Aorta (tissue), 5 donors: ENCODE results near the gene ZNF584. TPM values are rescaled to one million over a fixed set of nuclear protein-coding genes. Genes with fewer than 3 reads are reported as not detected.

Source experiments
- ATAC-seq: fragments of 200-7000 bp; cut with Tn5 transposase; one replicate; pipeline ENCODE4 v1.9.1; 2022; ENCODE audit warnings: moderate library complexity; ENCODE audit not compliant: low FRiP score
- DNase-seq, 2 donors: peaks; one replicate each; pipeline ENCODE4 v3.0.0-alpha.2; 2020
- H3K27ac ChIP-seq, 2 donors: one replicate each; pipeline ENCODE4 v1.5.1; 2013; ENCODE audit warnings: low read length in 2 of 2, mild to moderate bottlenecking in 2 of 2, moderate library complexity in 2 of 2, control low read depth in 1 of 2, inconsistent platforms in 1 of 2, low read depth in 1 of 2
- H3K27me3 ChIP-seq, 2 donors: one replicate each; pipeline ENCODE4 v1.6.1; 2013; ENCODE audit warnings: control low read depth in 1 of 2, low read length in 1 of 2, mild to moderate bottlenecking in 1 of 2, moderate library complexity in 1 of 2; ENCODE audit not compliant: insufficient read depth in 2 of 2, control insufficient read depth in 1 of 2
- H3K36me3 ChIP-seq, 2 donors: one replicate each; pipeline ENCODE4 v1.6.1; 2013; ENCODE audit warnings: control low read depth in 1 of 2, low read length in 1 of 2, mild to moderate bottlenecking in 1 of 2; ENCODE audit not compliant: insufficient read depth in 2 of 2, control insufficient read depth in 1 of 2
- H3K4me1 ChIP-seq, 2 donors: one replicate each; pipeline ENCODE4 v1.6.1; 2013; ENCODE audit warnings: low read length in 2 of 2, control low read depth in 1 of 2, mild to moderate bottlenecking in 1 of 2, moderate library complexity in 1 of 2; ENCODE audit not compliant: insufficient read depth in 2 of 2, control insufficient read depth in 1 of 2
- H3K4me3 ChIP-seq, 2 donors: one replicate each; pipeline ENCODE4 v1.5.1; 2013; ENCODE audit warnings: low read length in 2 of 2, control low read depth in 1 of 2, mild to moderate bottlenecking in 1 of 2
- H3K9me3 ChIP-seq: one replicate; pipeline ENCODE4 v1.6.1; 2013; ENCODE audit warnings: mild to moderate bottlenecking, low read length; ENCODE audit not compliant: control insufficient read depth
- WGBS, 2 donors: extraction: QIAGEN DNeasy Blood & Tissue Kit; methylation state at CpG; one replicate each; pipeline ENCODE4 v1.1.7; 2013; 5-methylcytosine and 5-hydroxymethylcytosine counted together
- intact Hi-C, 2 donors: fragments of 100-400 bp; cut with DNase I; formaldehyde crosslinking; loops; one replicate each; pipeline versions ENCODE4 v1.14.2 to v1.15.0; 2022
- microRNA-seq, 2 donors: library from miRNA; unstranded; fragments of <30 nt; microRNA quantifications; one replicate each; pipeline ENCODE4 v1.2.0, GENCODE V29; 2020
- polyA plus RNA-seq, 2 donors: library from polyadenylated mRNA; stranded (reverse); fragments of 200-250 nt; gene quantifications; one replicate each; pipeline ENCODE4 v1.2.3, GENCODE V29; 2013
- total RNA-seq, 2 donors: library from RNA; stranded (reverse); fragmentation: NEBNext Ultra II Directional; extraction: Animal tissue kit (Norgen Biotek cat#: 25700); gene quantifications; one replicate each; pipeline ENCODE4 v1.2.1, GENCODE V29; 2021
- donor health status: healthy with polysubstance abuse.
- donor health status: Bipolar disorder and iron deficiency.
- donor health status: DM: no; HTN: no; CAD: no.
- donor health status: DM: no; HTN: no; CAD: no.
- donor health status: DM: yes; HTN: yes; CAD: no.

Gene ZNF584
- total and polyA plus RNA-seq, 4 donors, result 0.75 to 13.4 (median 11.0) TPM

- Histone ChIP-seq H3K4me1 (no peaks in the 10 kb centered on the region), H3K9me3 (no peaks in the 10 kb centered on the region), H3K27me3 (no peaks in the 10 kb centered on the region), H3K27ac (no peak overlapping the region), H3K36me3 (no peaks in the 10 kb centered on the region), H3K4me3 (no peak overlapping the region)
- DNase-seq, result no peak
- no peak for ATAC-seq
- 33 to 34% methylated on average over 20 of the region's 20 CpGs for WGBS, 2 donors
- intact Hi-C loops, result no loop called here
Measured at GRCh38 chr19:58466089-58466759, 57.8 kb downstream of the ZNF584 start.

DNA sequence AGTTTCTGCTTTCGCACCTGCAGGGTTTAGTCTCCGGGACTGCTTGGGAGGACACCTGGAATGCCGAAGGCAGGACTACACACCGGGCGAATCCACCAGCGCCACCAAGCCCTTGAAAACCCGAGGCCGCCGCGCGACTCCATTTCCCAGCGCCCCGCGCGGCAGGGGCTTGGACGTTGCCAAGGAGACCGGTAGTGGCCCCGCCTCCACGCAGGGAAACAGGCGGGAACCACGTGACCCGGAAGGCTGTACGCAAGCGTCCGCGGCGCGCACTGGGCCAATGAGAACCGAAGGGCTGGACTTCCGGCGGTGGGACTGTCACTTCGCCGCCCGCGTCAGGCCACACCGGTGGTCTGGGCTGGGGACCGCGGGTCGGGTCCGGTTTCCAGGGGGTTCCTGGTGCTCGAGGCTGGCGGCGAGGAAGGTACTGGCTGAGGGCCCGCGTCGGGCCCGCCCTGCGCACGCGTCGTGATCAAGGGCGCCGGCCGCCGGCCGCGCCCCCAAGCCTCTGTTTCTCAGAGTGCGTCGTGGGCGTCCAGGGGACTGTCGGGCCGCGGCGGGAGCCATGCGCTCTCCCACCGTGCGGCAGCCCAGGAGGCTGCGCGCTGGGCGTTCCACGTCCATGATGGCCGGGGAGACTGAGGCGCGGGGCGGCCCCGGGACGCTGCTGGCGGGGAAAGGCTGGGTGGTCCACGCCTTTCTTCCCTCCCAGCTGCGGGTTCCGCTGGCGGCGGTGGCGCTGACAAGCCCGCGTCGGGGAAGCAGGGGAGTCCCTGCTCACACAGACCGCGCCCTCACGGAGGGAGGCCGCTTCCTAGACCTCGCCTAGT lies 58.5 kb downstream of the ZNF584 start, which contains the start of gene ZNF324:
Gene ZNF324, plus strand, starts transcription at position 321 of the 830 bp plus-strand sequence. CDS start 2,106 bp downstream, outside the sequence.
- Histone ChIP-seq H3K4me1 (no peaks in the 10 kb centered on the region), H3K9me3 (no peaks in the 10 kb centered on the region), H3K36me3 (peaks cover 0 to 4% of the 10 kb centered on the region in 2 donors), H3K27me3 (no peaks in the 10 kb centered on the region), H3K4me3 (peak within 1 kb of the TSS; percentile 31 to 65), H3K27ac (peak within 1 kb of the TSS in 1 of 2 donors; percentile 13)
- WGBS, 2 donors, result 0% methylated on average over 92 of the region's 92 CpGs
- ATAC-seq, result peak; percentile 99
- intact Hi-C loops, result no loop called here
- peak; percentile 99 to 100 for DNase-seq

Small RNA genes lying within 50 kb of the gene (microRNA-seq; reads per million reads assigned to microRNA genes)
- 0 reads per million in 2 donors for gene MIR4754

Other genes starting within 250 kb of the ZNF584 start
- gene ZNF274, start 225.6 kb upstream of the ZNF584 start, total RNA-seq, result 10 to 100 TPM; 25.5 to 26.0 TPM
- gene ZNF274, start 225.6 kb upstream of the ZNF584 start, polyA plus RNA-seq, result 10 to 100 TPM in 1 of 2 donors, 1 to 10 TPM in 1; 4.1 to 14.6 TPM
- gene ZNF544, start 179.7 kb upstream of the ZNF584 start, total RNA-seq, result 10 to 100 TPM; 16.5 to 26.2 TPM
- gene ZNF544, start 179.7 kb upstream of the ZNF584 start, polyA plus RNA-seq, result 10 to 100 TPM; 11.2 to 15.4 TPM
- gene ZNF8, start 129.7 kb upstream of the ZNF584 start, total RNA-seq, result 1 to 10 TPM; 5.9 to 7.8 TPM
- gene ZNF8, start 129.7 kb upstream of the ZNF584 start, polyA plus RNA-seq, result 1 to 10 TPM in 1 of 2 donors, under 1 TPM in 1; 0.38 to 1.9 TPM
- 10 to 100 TPM; 33.6 to 34.3 TPM for gene ERVK3-1, start 103.3 kb upstream of the ZNF584 start, total RNA-seq
- gene ERVK3-1, start 103.3 kb upstream of the ZNF584 start, polyA plus RNA-seq, result 10 to 100 TPM; 26.4 to 48.1 TPM
- 1 to 10 TPM; 2.2 to 3.1 TPM for gene ZSCAN22, start 81.7 kb upstream of the ZNF584 start, total RNA-seq
- under 1 TPM; 0.25 to 0.43 TPM for gene ZSCAN22, start 81.7 kb upstream of the ZNF584 start, polyA plus RNA-seq
- 10 to 100 TPM in 1 of 2 donors, 1 to 10 TPM in 1; 9.7 to 11.3 TPM for gene A1BG, start 55.2 kb upstream of the ZNF584 start, total RNA-seq
- 10 to 100 TPM; 21.5 to 81.6 TPM for gene A1BG, start 55.2 kb upstream of the ZNF584 start, polyA plus RNA-seq
- under 1 TPM; 0.32 to 0.87 TPM for gene ZNF497, start 45.9 kb upstream of the ZNF584 start, total RNA-seq
- under 1 TPM in 1 of 2 donors, not detected in 1; 0.79 TPM for gene ZNF497, start 45.9 kb upstream of the ZNF584 start, polyA plus RNA-seq
- 1 to 10 TPM in 1 of 2 donors, under 1 TPM in 1; 0.65 to 1.8 TPM for gene ZNF837, start 27.6 kb upstream of the ZNF584 start, total RNA-seq
- 1 to 10 TPM in 1 of 2 donors, under 1 TPM in 1; 0.75 to 1.2 TPM for gene ZNF837, start 27.6 kb upstream of the ZNF584 start, polyA plus RNA-seq
- 100 to 1,000 TPM; 609 to 674 TPM for gene RPS5, start 21.4 kb upstream of the ZNF584 start, total RNA-seq
- 1,000 to 10,000 TPM; 1,453 to 1,636 TPM for gene RPS5, start 21.4 kb upstream of the ZNF584 start, polyA plus RNA-seq
- not detected for gene RNF225, start 13.0 kb upstream of the ZNF584 start, total RNA-seq
- not detected for gene RNF225, start 13.0 kb upstream of the ZNF584 start, polyA plus RNA-seq
- gene ZNF132, start 31.5 kb downstream of the ZNF584 start, total RNA-seq, result 1 to 10 TPM; 4.5 to 5.4 TPM
- gene ZNF132, start 31.5 kb downstream of the ZNF584 start, polyA plus RNA-seq, result 1 to 10 TPM in 1 of 2 donors, under 1 TPM in 1; 0.38 to 1.4 TPM
- gene ZNF324B, start 43.0 kb downstream of the ZNF584 start, total RNA-seq, result 1 to 10 TPM; 4.6 to 5.7 TPM
- gene ZNF324B, start 43.0 kb downstream of the ZNF584 start, polyA plus RNA-seq, result 1 to 10 TPM; 1.5 to 2.3 TPM
- 10 to 100 TPM; 10.8 to 14.1 TPM for gene ZNF324, start 58.4 kb downstream of the ZNF584 start, total RNA-seq
- 1 to 10 TPM; 2.3 to 4.6 TPM for gene ZNF324, start 58.4 kb downstream of the ZNF584 start, polyA plus RNA-seq
- 1 to 10 TPM; 6.4 to 9.9 TPM for gene ZNF446, start 67.7 kb downstream of the ZNF584 start, total RNA-seq
- gene ZNF446, start 67.7 kb downstream of the ZNF584 start, polyA plus RNA-seq, result 10 to 100 TPM; 10.4 to 26.1 TPM
- 1 to 10 TPM; 8.1 to 9.8 TPM for gene SLC27A5, start 103.3 kb downstream of the ZNF584 start, total RNA-seq
- gene SLC27A5, start 103.3 kb downstream of the ZNF584 start, polyA plus RNA-seq, result 10 to 100 TPM; 12.5 to 24.6 TPM
- 10 to 100 TPM; 12.2 to 15.6 TPM for gene ZBTB45, start 111.2 kb downstream of the ZNF584 start, total RNA-seq
- 1 to 10 TPM; 3.0 to 8.1 TPM for gene ZBTB45, start 111.2 kb downstream of the ZNF584 start, polyA plus RNA-seq
- gene TRIM28, start 135.4 kb downstream of the ZNF584 start, total RNA-seq, result 100 to 1,000 TPM; 167 to 179 TPM
- gene TRIM28, start 135.4 kb downstream of the ZNF584 start, polyA plus RNA-seq, result 100 to 1,000 TPM in 1 of 2 donors, 10 to 100 TPM in 1; 76.5 to 210 TPM
- gene CHMP2A, start 146.5 kb downstream of the ZNF584 start, total RNA-seq, result 10 to 100 TPM; 94.9 to 99.8 TPM
- gene CHMP2A, start 146.5 kb downstream of the ZNF584 start, polyA plus RNA-seq, result 100 to 1,000 TPM; 186 to 208 TPM
- gene UBE2M, start 150.0 kb downstream of the ZNF584 start, total RNA-seq, result 10 to 100 TPM; 47.5 to 57.7 TPM
- 10 to 100 TPM; 47.1 to 51.2 TPM for gene UBE2M, start 150.0 kb downstream of the ZNF584 start, polyA plus RNA-seq
- gene MZF1, start 164.7 kb downstream of the ZNF584 start, total RNA-seq, result 10 to 100 TPM; 17.7 to 31.9 TPM
- 10 to 100 TPM in 1 of 2 donors, 1 to 10 TPM in 1; 6.3 to 81.5 TPM for gene MZF1, start 164.7 kb downstream of the ZNF584 start, polyA plus RNA-seq